HepG2 (cell line): ENCODE measurements around the gene LIF. TPM values are rescaled to one million over a fixed set of nuclear protein-coding genes. Genes with fewer than 3 reads are reported as not detected.
A peak's percentile ranks its signal among the peaks of the same experiment; 100 is the strongest.

Experiments
- MAFF ChIP-seq: IDR thresholded peaks from 2 replicates; pipeline ENCODE4 v1.6.1; 2011; ENCODE audit warnings: low read depth, low read length, improper control_type of control experiment
- NCOA1 ChIP-seq: sonication (generic); formaldehyde crosslinking; IDR thresholded peaks from 2 replicates; pipeline ENCODE4 v1.9.0; 2021; ENCODE audit warnings: missing genetic modification reagents
- NFAT5 ChIP-seq: sonication (generic); formaldehyde crosslinking; IDR thresholded peaks from 2 replicates; pipeline ENCODE4 v1.4.0; 2020; ENCODE audit warnings: missing genetic modification reagents
- ONECUT2 ChIP-seq: sonication (generic); formaldehyde crosslinking; IDR thresholded peaks from 2 replicates; pipeline ENCODE4 v1.4.0; 2020; ENCODE audit warnings: missing genetic modification reagents
- RBAK ChIP-seq: sonication (generic); formaldehyde crosslinking; IDR thresholded peaks from 2 replicates; pipeline ENCODE4 v1.5.1; 2020; ENCODE audit warnings: mild to moderate bottlenecking, missing genetic modification reagents
- REL ChIP-seq: sonication (generic); formaldehyde crosslinking; conservative IDR thresholded peaks from 2 replicates; pipeline ENCODE4 v1.8.0; 2022; ENCODE audit warnings: mild to moderate bottlenecking, missing genetic modification reagents, moderate library complexity
- SP2 ChIP-seq: sonication (generic); formaldehyde crosslinking; IDR thresholded peaks from 2 replicates; pipeline ENCODE4 v1.5.1; 2020; ENCODE audit warnings: mild to moderate bottlenecking, missing genetic modification reagents
- ZBED4 ChIP-seq: sonication (generic); formaldehyde crosslinking; IDR thresholded peaks from 2 replicates; pipeline ENCODE4 v1.4.0; 2020; ENCODE audit warnings: missing genetic modification reagents, borderline replicate concordance
- ZNF281 ChIP-seq: sonication (generic); formaldehyde crosslinking; IDR thresholded peaks from 2 replicates; pipeline ENCODE4 v1.4.0; 2020; ENCODE audit warnings: missing genetic modification reagents, borderline replicate concordance
- ZNF451 ChIP-seq: sonication (generic); formaldehyde crosslinking; IDR thresholded peaks from 2 replicates; pipeline ENCODE4 v1.5.0; 2020; ENCODE audit warnings: mild to moderate bottlenecking, missing genetic modification reagents
- ZNF557 ChIP-seq: sonication (generic); formaldehyde crosslinking; IDR thresholded peaks from 2 replicates; pipeline ENCODE4 v1.4.0; 2020; ENCODE audit warnings: missing genetic modification reagents
- ZNF660 ChIP-seq: sonication (generic); formaldehyde crosslinking; IDR thresholded peaks from 2 replicates; pipeline ENCODE4 v1.5.1; 2020; ENCODE audit warnings: mild to moderate bottlenecking, low read depth, missing genetic modification reagents, borderline replicate concordance
- polyA plus RNA-seq, 8 experiments: library from polyadenylated mRNA; depleted of rRNA in 3 of 8; stranded (reverse) in 7 of 8; unstranded in 1 of 8; fragments of >200 nt; fragmentation: Illumina TruSeq in 4 of 8; extraction: Trizol in 4 of 8; gene quantifications; 2 replicates each; pipeline versions ENCODE4 v1.2.1 to v1.2.3, GENCODE V29; 2011 to 2016; ENCODE audit warnings: low read depth in 4 of 8, missing spikeins in 1 of 8, mixed read lengths in 1 of 8; ENCODE audit not compliant: insufficient read depth in 1 of 8
- total RNA-seq, 5 experiments: library from RNA; depleted of rRNA; stranded (reverse); fragments of >200 nt; fragmentation: Illumina TruSeq; extraction: Trizol; gene quantifications; 2 replicates each; pipeline ENCODE4 v1.2.3, GENCODE V29; 2016; ENCODE audit warnings: low read depth in 1 of 5
- TF ChIP-seq, protein P1 (sequence below): IDR thresholded peaks from 2 replicates; pipeline ENCODE4 v1.6.1; 2018; ENCODE audit warnings: missing genetic modification reagents
- TF ChIP-seq, protein P2 (sequence below): sonication (generic); formaldehyde crosslinking; IDR thresholded peaks from 2 replicates; pipeline ENCODE4 v1.5.0; 2020; ENCODE audit warnings: mild to moderate bottlenecking, missing genetic modification reagents

The LIF gene
- total and polyA plus RNA-seq, 2 of the 13 experiments (the other 11 are each of a cell fraction or from before 2014, with no cell fraction given) = 3.6 to 8.5 TPM

DNA sequence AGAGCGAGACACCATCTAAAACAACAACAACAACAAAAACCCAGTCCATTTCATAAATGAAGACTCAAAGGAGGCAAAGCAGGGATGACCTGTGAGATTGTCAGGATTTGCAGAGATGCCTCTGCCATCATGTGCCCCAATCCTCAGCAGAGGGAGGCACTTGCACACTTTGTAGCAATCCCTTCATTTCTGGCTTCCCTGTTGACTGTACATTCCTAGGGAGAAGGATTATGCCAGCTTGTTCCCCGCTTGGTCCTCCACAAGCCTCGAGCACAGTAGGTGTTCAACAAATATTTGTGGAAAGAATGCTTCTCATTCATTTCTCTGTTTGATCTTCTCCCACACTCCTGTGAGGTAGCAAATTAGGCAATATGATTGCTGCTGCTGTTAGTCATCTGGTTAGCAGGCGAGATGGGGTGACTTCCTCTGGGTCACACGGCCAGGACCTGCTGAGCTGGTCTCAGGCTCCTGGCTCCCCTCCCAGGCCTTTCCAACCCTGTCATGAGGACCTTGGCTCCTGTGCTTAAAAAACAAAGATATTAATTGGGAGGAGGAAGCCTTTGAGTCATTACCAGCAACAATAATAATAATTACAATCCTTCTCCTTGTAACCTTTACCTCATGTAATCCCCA, 34.1 kb downstream of the LIF start (continued):
- TF ChIP-seq NFAT5 (CRISPR knock-in tag) (no peak), ONECUT2 (CRISPR knock-in tag) (no peak), ZNF451 (CRISPR knock-in tag) (no peak), RBAK (no peak), REL (CRISPR knock-in tag) (no peak), ZNF660 (CRISPR knock-in tag) (no peak), ZNF281 (peak; percentile 46; the same call in 1 of the 2 replicates), ZBED4 (CRISPR knock-in tag) (no peak), ZNF557 (no peak), MAFF (peak; percentile 47; the same call in 1 of the 2 replicates), SP2 (CRISPR knock-in tag) (no peak), NCOA1 (CRISPR knock-in tag) (no peak)
- TF ChIP-seq, protein P1, sequence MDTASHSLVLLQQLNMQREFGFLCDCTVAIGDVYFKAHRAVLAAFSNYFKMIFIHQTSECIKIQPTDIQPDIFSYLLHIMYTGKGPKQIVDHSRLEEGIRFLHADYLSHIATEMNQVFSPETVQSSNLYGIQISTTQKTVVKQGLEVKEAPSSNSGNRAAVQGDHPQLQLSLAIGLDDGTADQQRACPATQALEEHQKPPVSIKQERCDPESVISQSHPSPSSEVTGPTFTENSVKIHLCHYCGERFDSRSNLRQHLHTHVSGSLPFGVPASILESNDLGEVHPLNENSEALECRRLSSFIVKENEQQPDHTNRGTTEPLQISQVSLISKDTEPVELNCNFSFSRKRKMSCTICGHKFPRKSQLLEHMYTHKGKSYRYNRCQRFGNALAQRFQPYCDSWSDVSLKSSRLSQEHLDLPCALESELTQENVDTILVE = 0 out of 2 replicates have a peak, but pooled peaks have one; percentile 32
- TF ChIP-seq, protein P2, sequence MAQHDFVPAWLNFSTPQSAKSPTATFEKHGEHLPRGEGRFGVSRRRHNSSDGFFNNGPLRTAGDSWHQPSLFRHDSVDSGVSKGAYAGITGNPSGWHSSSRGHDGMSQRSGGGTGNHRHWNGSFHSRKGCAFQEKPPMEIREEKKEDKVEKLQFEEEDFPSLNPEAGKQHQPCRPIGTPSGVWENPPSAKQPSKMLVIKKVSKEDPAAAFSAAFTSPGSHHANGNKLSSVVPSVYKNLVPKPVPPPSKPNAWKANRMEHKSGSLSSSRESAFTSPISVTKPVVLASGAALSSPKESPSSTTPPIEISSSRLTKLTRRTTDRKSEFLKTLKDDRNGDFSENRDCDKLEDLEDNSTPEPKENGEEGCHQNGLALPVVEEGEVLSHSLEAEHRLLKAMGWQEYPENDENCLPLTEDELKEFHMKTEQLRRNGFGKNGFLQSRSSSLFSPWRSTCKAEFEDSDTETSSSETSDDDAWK (CRISPR knock-in tag) = no peak
